ENCODE results near the gene RBM8A.
A peak's percentile ranks its signal among the peaks of the same experiment; 100 is the strongest.

The RBM8A gene

DNA sequence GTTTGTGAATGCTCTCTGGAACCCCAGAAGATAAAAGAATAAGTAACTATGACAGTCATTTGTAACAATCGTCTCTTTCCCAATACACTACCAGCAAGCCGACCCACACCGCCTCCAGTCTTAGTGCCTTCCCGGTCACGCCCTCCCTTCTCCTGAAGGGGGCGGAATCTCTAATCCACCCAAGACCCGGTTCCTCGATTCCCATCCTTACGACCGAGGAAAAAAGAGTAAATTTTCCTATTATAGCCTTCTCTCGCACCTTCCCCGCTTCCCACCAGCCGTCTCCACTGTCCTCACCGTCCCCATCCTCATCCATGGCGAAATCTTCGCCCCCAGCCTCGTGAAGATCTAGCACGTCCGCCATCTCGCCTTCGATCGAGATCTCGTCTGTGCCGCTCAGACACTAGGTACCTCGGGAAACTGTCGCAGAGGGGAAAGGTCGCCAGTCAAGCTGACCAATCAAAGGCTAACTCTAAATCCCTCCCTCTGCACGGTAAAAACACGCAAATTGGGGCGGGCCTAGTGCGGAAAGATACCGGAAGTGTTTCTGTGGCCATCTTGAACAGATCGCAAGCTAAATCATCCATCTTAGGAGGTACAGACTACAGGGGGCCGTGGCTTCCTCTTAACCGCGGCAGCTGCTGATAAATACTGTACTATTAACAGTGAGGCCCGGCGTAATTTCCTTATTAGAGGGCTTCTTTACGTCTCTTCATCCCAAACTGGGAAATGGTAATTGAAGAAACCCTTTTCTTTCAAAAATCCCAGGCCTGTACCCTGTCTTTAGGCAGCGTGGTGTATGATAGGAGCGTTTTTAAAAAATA, at the start of gene RBM8A:
Gene RBM8A (minus strand): TSS at position 422 of the 824 bp plus-strand sequence. CDS start 58 bp downstream, at position 364.
- DNase-seq = peak; percentile 98

DNA sequence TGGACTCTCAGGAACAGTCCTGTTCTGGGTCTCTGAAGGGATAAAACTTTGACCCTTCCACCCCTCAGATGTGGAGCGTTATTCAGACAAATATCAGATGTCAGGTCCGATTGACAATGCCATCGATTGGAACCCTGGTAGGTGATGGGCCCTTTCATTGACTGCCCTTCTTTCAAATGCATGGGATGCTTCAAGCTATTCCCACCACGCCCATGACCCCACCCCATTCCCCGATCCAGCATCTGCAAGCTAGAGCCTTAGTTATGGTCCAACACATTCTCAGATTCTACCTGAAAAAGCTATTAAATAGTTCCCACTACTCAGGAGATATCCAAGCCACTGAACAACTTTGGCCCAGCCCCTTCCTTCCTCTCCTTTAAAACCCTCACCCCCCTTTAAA, 49.7 kb upstream of the RBM8A start:
- no peak for DNase-seq

DNA sequence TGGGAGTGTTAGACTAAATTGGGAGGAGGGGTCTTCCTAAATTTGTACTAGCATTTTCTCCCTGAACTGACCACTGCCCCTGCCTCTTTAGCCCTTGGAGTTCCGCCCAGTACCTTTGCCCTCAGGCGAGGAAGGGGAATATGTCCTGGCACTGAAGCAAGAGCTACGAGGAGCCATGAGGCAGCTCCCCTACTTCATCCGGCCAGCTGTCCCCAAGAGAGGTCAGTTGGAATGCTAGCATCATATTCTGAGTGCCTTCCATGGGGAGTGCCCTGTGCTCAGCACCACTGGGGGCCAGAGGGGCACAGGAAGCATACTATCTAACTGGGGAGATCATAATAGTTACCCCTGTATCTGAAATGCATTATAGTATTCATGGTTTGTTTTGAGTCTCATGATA, 47.9 kb upstream of the RBM8A start:
- no peak for DNase-seq

- DNase-seq = no peak
Measured at GRCh38 chr1:145974721-145975120, 47.4 kb upstream of the RBM8A start.

- DNase-seq = no peak
Measured at GRCh38 chr1:145972580-145972979, 45.3 kb upstream of the RBM8A start.

GRCh38 chr1:145967288-145967687, 40.0 kb upstream of the RBM8A start:
- DNase-seq = peak; percentile 2

- DNase-seq = no peak
Measured at GRCh38 chr1:145965119-145965744, 37.9 kb upstream of the RBM8A start.

GRCh38 chr1:145964328-145965118, 37.2 kb upstream of the RBM8A start, which contains the start of the genes ANKRD34A and POLR3GL:
Gene ANKRD34A (minus strand): TSS chr1:145964575. CDS start chr1:145961759, 2,816 bp downstream.
Gene POLR3GL (plus strand): TSS chr1:145964690. CDS start chr1:145974866, 10,176 bp downstream.
- peak; percentile 98 for DNase-seq

DNA sequence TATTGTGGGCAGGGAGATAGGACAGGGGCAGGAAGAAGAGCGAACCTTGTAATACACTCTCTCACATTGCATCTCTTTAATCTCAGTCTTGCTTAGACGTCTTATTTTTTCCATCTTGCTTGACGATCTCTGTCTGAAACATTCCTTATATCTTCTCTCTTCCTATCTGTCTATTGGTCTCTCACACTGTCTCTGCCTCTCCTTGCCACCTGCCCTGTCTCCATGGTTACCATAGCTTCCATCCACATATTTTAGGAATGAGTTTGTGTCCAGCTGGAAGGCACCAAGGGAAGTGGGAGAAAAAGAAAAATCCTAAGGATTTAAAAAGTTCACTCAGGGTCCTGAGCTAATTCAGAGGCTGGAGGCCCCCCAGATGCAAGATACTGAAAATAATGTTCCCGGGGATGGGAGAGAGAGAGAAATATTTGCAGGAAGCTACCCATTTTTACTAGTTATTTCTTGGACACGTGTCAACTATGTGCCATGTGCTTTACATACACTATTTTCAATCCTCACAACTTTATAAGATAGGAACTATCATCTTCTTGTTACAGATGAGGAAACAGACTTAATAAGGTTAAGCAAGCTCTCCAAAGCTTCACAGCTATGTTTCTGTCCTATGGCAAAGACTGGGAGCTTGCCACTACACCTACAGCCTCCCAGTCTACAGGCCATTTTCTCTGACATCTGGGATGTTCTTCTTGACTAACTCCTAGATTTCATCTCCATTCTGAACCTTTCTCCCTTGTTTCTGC, 36.2 kb upstream of the RBM8A start:
- no peak for DNase-seq

GRCh38 chr1:145962157-145963102, 35.1 kb upstream of the RBM8A start:
- no peak for DNase-seq

DNA sequence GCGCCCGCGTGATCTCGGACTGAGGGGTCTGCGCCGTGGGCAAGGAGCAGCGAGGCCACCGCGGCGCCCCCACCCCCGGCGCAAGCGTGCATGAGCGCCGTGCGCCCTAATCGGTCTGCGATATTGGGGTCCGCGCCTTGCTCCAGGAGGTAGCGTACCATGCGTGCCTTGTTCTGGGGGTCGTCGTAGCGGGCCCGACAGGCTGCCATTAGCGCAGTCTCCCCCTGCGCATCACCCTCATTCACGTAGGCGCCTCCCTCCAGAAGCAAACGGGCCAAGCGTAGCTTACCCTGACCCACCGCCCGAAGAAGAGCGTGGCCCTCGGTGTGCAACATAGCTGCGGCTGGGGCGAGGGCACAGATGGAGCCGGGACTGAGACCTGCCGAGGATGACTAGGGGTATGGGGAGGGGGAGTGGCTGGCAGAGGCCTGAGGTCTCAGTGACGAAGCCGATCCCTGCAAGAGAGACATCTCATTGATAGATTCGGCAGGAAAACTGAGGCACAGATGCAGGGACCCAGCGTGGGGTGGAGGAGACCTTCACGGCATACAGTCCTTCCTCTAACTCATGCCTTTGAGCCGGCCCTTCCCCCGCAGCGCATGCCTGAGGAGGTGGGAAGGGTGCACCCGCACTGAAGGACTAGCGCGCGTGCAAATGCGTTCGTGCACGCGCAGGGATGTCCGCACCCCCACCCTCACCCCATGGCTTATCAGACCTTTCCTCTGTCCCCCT, 34.3 kb upstream of the RBM8A start:
- no peak for DNase-seq

DNA sequence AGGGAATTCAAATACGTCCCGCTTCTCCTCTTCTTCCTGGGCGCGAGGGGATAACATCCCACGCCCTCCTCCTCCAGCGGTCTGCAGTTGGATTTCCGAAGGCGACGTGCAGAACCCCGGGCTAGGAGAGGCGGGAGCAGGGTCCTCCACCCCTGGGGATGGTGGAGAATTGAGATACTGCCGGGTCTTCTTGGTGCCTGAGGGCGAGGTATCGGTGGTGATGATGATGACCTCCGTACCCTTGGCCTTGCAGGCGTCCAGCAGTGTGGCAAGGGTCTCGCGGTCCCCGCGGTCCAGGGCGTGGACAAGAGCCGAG, 33.8 kb upstream of the RBM8A start:
- DNase-seq = no peak

DNA sequence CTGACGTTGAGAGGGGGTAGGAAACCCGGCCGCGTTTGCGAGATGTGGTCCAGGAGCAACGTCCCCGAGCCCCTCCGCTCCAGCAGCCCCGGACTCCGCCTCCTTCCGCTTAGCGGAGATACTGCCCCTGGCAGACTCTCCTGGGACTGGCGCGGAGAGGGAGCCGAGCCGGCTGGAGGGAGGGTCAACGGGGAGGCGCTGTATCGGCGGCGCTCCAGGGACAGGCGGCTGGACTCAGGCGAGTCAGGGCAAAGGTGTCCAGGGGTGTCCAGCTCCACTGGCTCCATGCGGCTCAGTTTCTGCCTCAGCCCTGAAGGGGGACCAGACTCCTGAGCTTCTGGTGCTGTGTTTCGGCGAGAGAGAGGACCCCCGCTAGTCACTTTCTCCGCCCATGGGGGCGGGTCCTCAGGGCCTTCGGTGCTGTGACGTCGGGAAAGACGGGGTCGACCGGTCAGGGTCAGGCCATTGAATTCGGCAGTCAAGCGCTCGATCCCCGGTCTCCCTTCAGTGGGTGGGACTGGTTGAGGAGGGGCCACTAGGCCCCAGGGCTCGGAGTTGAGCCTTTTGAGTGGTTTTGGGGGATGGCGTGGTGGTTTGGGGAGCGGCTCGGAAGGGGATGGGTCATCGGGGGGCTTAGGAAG, 33.3 kb upstream of the RBM8A start:
- DNase-seq = peak; percentile 93

GRCh38 chr1:145959957-145960467, 32.7 kb upstream of the RBM8A start:
- DNase-seq = no peak

DNA sequence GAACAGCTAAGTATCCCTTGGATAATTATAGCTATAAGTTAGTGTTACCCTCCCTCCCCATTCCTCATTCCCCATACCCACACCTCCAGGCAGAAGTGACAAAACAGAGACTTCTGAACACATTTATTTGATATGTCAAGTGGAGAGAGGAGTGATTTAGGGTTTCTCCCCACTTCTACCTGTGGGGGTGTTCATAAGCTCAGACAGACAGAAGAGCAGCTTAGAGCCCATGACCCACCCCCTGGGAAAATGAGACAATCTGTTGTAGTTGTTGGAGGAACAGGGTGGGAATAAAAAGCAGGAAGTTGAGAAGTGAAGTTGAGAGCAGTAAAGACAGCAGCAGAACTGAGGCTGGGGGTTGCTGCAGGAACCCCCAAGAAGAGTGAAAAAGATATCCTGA, 32.0 kb upstream of the RBM8A start:
- DNase-seq = no peak

DNA sequence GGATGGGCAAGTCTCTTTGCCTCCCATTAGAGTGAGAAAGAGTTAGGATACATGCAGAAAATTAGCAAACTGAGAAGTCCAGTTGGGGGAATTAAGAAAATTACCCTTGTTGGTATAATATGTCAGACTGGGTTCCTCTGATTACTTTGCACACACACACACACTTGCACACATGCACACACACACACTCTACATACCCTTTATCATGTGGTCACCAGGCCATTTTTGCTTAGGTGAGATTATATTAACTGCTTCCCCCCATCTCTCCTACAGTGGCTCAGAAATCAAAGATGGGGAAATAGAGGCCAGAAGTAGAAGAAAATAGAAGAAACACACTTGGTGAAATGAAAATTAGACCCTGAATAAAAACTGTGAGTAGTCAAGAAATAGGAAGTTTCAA, 31.4 kb upstream of the RBM8A start:
- no peak for DNase-seq

- DNase-seq = peak; percentile 98
Measured at GRCh38 chr1:145957443-145958319, 30.4 kb upstream of the RBM8A start, which contains the start of gene LIX1L. Gene LIX1L (minus strand): TSS chr1:145958017. CDS start chr1:145957927, 90 bp downstream.

GRCh38 chr1:145956781-145957442, 29.6 kb upstream of the RBM8A start:
- DNase-seq = no peak

Data from islet precursor cell (in vitro differentiated cells).